Activated effector memory CD4-positive, alpha-beta T cell treated with anti-CD3 and anti-CD28 coated beads, Interleukin-2, amount 50 U/mL, for 16 hours (primary cell): ENCODE data around the gene PTK7.

Source experiments
- DNase-seq: peaks from one replicate; pipeline ENCODE4 v3.0.0-alpha.2; 2020

Gene PTK7

GRCh38 chr6:43147691-43148477, 71.8 kb downstream of the PTK7 start:
- no peak for DNase-seq

- no peak for DNase-seq
Measured at GRCh38 chr6:43149265-43149664, 73.2 kb downstream of the PTK7 start.

GRCh38 chr6:43150051-43150751, 74.1 kb downstream of the PTK7 start:
- DNase-seq, result no peak

GRCh38 chr6:43159599-43159998, 83.5 kb downstream of the PTK7 start:
- DNase-seq, result no peak

- no peak for DNase-seq
Measured at GRCh38 chr6:43163899-43164298, 87.8 kb downstream of the PTK7 start.

- no peak for DNase-seq
Measured at GRCh38 chr6:43170417-43170930, 94.4 kb downstream of the PTK7 start.

- peak; percentile 99 for DNase-seq
Measured at GRCh38 chr6:43170931-43171706, 95.0 kb downstream of the PTK7 start, which contains the start of gene SRF. TSS of gene SRF (plus strand) at chr6:43171269. CDS start at chr6:43171657, 388 bp downstream.

- peak; percentile 80 for DNase-seq
Measured at GRCh38 chr6:43171707-43172103, 95.6 kb downstream of the PTK7 start.

- DNase-seq, result peak; percentile 85
Measured at GRCh38 chr6:43172104-43173007, 96.2 kb downstream of the PTK7 start.

- DNase-seq, result no peak
Measured at GRCh38 chr6:43173591-43174262, 97.6 kb downstream of the PTK7 start.

GRCh38 chr6:43174263-43175112, 98.4 kb downstream of the PTK7 start:
- peak; percentile 98 for DNase-seq

GRCh38 chr6:43175676-43176422, 99.7 kb downstream of the PTK7 start:
- DNase-seq, result no peak

GRCh38 chr6:43176423-43176786, 100.3 kb downstream of the PTK7 start:
- no peak for DNase-seq

GRCh38 chr6:43178150-43178549, 102.0 kb downstream of the PTK7 start:
- no peak for DNase-seq

GRCh38 chr6:43178951-43179830, 103.1 kb downstream of the PTK7 start:
- no peak for DNase-seq

GRCh38 chr6:43180058-43180457, 103.9 kb downstream of the PTK7 start:
- DNase-seq, result no peak

- DNase-seq, result no peak
Measured at GRCh38 chr6:43180985-43181384, 104.9 kb downstream of the PTK7 start.

GRCh38 chr6:43181621-43181941, 105.5 kb downstream of the PTK7 start:
- DNase-seq, result no peak
